HepG2 (cell line): Measurements from ENCODE around the gene TAF8. TPM values are rescaled to one million over a fixed set of nuclear protein-coding genes. Genes with fewer than 3 reads are reported as not detected.

Source experiments
- AGO2 ChIP-seq: fragments of 200-400 bp; formaldehyde crosslinking; optimal IDR thresholded peaks from 2 replicates; pipeline ENCODE3; 2017; ENCODE audit warnings: mild to moderate bottlenecking, low read depth, low read length, moderate library complexity
- BCL6 ChIP-seq: IDR thresholded peaks from 2 replicates; pipeline ENCODE4 v1.6.1; 2016; ENCODE audit warnings: missing genetic modification reagents, missing compliant biosample characterization
- FOXJ3 ChIP-seq: sonication (generic); formaldehyde crosslinking; IDR thresholded peaks from 2 replicates; pipeline ENCODE4 v1.4.0; 2020; ENCODE audit warnings: missing genetic modification reagents, mild to moderate bottlenecking, borderline replicate concordance
- GATAD1 ChIP-seq: IDR thresholded peaks from 2 replicates; pipeline ENCODE4 v1.6.1; 2016; ENCODE audit warnings: missing genetic modification reagents, missing compliant biosample characterization
- GZF1 ChIP-seq: sonication (generic); formaldehyde crosslinking; IDR thresholded peaks from 2 replicates; pipeline ENCODE4 v1.5.1; 2020; ENCODE audit warnings: mild to moderate bottlenecking, missing genetic modification reagents
- MYNN ChIP-seq: sonication (generic); formaldehyde crosslinking; IDR thresholded peaks from 2 replicates; pipeline ENCODE4 v1.4.0; 2020; ENCODE audit warnings: mild to moderate bottlenecking, low read depth, missing genetic modification reagents
- PRDM15 ChIP-seq: sonication (generic); formaldehyde crosslinking; IDR thresholded peaks from 2 replicates; pipeline ENCODE4 v1.4.0; 2020; ENCODE audit warnings: missing genetic modification reagents
- RCOR2 ChIP-seq: IDR thresholded peaks from 2 replicates; pipeline ENCODE4 v1.6.1; 2016; ENCODE audit warnings: missing biosample characterization, missing genetic modification reagents
- RFX1 ChIP-seq: fragments of 450-650 bp; IDR thresholded peaks from 2 replicates; pipeline ENCODE4 v1.6.1; 2017
- SP5 ChIP-seq: IDR thresholded peaks from 2 replicates; pipeline ENCODE4 v1.6.1; 2016; ENCODE audit warnings: low read depth, borderline replicate concordance
- TAF1 ChIP-seq: sonication (generic); formaldehyde crosslinking; IDR thresholded peaks from 2 replicates; pipeline ENCODE4 v1.4.0; 2020; ENCODE audit warnings: missing genetic modification reagents
- THAP11 ChIP-seq: IDR thresholded peaks from 2 replicates; pipeline ENCODE4 v1.6.1; 2016; ENCODE audit warnings: missing biosample characterization, missing genetic modification reagents
- THAP9 ChIP-seq: sonication (generic); formaldehyde crosslinking; IDR thresholded peaks from 2 replicates; pipeline ENCODE4; 2020; ENCODE audit warnings: missing genetic modification reagents, mild to moderate bottlenecking, borderline replicate concordance
- ZC3H4 ChIP-seq: sonication (generic); formaldehyde crosslinking; IDR thresholded peaks from 2 replicates; pipeline ENCODE4 v1.4.0; 2020; ENCODE audit warnings: missing genetic modification reagents, borderline replicate concordance
- ZNF121 ChIP-seq: sonication (generic); formaldehyde crosslinking; IDR thresholded peaks from 2 replicates; pipeline ENCODE4 v1.5.0; 2020; ENCODE audit warnings: mild to moderate bottlenecking, missing genetic modification reagents
- ZNF20 ChIP-seq: sonication (generic); formaldehyde crosslinking; IDR thresholded peaks from 2 replicates; pipeline ENCODE4 v1.4.0; 2020; ENCODE audit warnings: mild to moderate bottlenecking, moderate library complexity, missing genetic modification reagents
- ZNF3 ChIP-seq: IDR thresholded peaks from 2 replicates; pipeline ENCODE4 v1.7.0; 2017; ENCODE audit warnings: inconsistent platforms
- ZNF317 ChIP-seq: sonication (generic); formaldehyde crosslinking; IDR thresholded peaks from 2 replicates; pipeline ENCODE4 v1.5.0; 2020; ENCODE audit warnings: mild to moderate bottlenecking, missing genetic modification reagents
- ZNF350 ChIP-seq: sonication (generic); formaldehyde crosslinking; IDR thresholded peaks from 2 replicates; pipeline ENCODE4 v1.4.0; 2020; ENCODE audit warnings: mild to moderate bottlenecking, low read depth, missing genetic modification reagents, borderline replicate concordance
- ZNF468 ChIP-seq: sonication (generic); formaldehyde crosslinking; IDR thresholded peaks from 2 replicates; pipeline ENCODE4 v1.8.0; 2022; ENCODE audit warnings: mild to moderate bottlenecking, moderate library complexity, missing genetic modification reagents
- ZNF572 ChIP-seq: sonication (generic); formaldehyde crosslinking; IDR thresholded peaks from 2 replicates; pipeline ENCODE4 v1.5.1; 2020; ENCODE audit warnings: mild to moderate bottlenecking, missing genetic modification reagents
- ZNF672 ChIP-seq: sonication (generic); formaldehyde crosslinking; IDR thresholded peaks from 2 replicates; pipeline ENCODE4 v1.8.1; 2022; ENCODE audit warnings: missing genetic modification reagents
- ZNF749 ChIP-seq: sonication (generic); formaldehyde crosslinking; IDR thresholded peaks from 2 replicates; pipeline ENCODE4 v1.8.0; 2022; ENCODE audit warnings: mild to moderate bottlenecking, missing genetic modification reagents, moderate library complexity, borderline replicate concordance
- ZNF782 ChIP-seq: sonication (generic); formaldehyde crosslinking; IDR thresholded peaks from 2 replicates; pipeline ENCODE4 v1.4.0; 2020; ENCODE audit warnings: missing genetic modification reagents, mild to moderate bottlenecking, borderline replicate concordance
- ZNF879 ChIP-seq: sonication (generic); formaldehyde crosslinking; IDR thresholded peaks from 2 replicates; pipeline ENCODE4 v1.8.1; 2023; ENCODE audit warnings: missing genetic modification reagents
- polyA plus RNA-seq, 8 experiments: library from polyadenylated mRNA; depleted of rRNA in 3 of 8; stranded (reverse) in 7 of 8; unstranded in 1 of 8; fragments of >200 nt; fragmentation: Illumina TruSeq in 4 of 8; extraction: Trizol in 4 of 8; gene quantifications; 2 replicates each; pipeline versions ENCODE4 v1.2.1 to v1.2.3, GENCODE V29; 2011 to 2016; ENCODE audit warnings: low read depth in 4 of 8, missing spikeins in 1 of 8, mixed read lengths in 1 of 8; ENCODE audit not compliant: insufficient read depth in 1 of 8
- total RNA-seq, 5 experiments: library from RNA; depleted of rRNA; stranded (reverse); fragments of >200 nt; fragmentation: Illumina TruSeq; extraction: Trizol; gene quantifications; 2 replicates each; pipeline ENCODE4 v1.2.3, GENCODE V29; 2016; ENCODE audit warnings: low read depth in 1 of 5

The TAF8 gene
- total and polyA plus RNA-seq, 2 of the 13 experiments (the other 11 are each of a cell fraction or from before 2014, with no cell fraction given) = 25.2 to 25.8 TPM

- TF ChIP-seq PRDM15 (CRISPR knock-in tag) (0 out of 2 replicates have a peak, but pooled peaks have one; percentile 41), RCOR2 (CRISPR knock-in tag) (no peak), ZNF121 (CRISPR knock-in tag) (no peak), ZNF879 (CRISPR knock-in tag) (0 out of 2 replicates have a peak, but pooled peaks have one; percentile 85), AGO2 (peak; percentile 78), BCL6 (CRISPR knock-in tag) (peak; percentile 23; the same call in 1 of the 2 replicates), ZNF3 (CRISPR knock-in tag) (no peak), TAF1 (CRISPR knock-in tag) (peak; percentile 98), ZC3H4 (CRISPR knock-in tag) (no peak), ZNF350 (peak; percentile 91), GATAD1 (peak; percentile 90), ZNF749 (0 out of 2 replicates have a peak, but pooled peaks have one; percentile 32), SP5 (CRISPR knock-in tag) (peak; percentile 8; the same call in 1 of the 2 replicates), THAP9 (CRISPR knock-in tag) (peak; percentile 80; the same call in 1 of the 2 replicates), FOXJ3 (CRISPR knock-in tag) (peak; percentile 75; the same call in 1 of the 2 replicates), ZNF572 (0 out of 2 replicates have a peak, but pooled peaks have one; percentile 49), THAP11 (CRISPR knock-in tag) (peak; percentile 97), ZNF672 (CRISPR knock-in tag) (no peak), ZNF468 (CRISPR knock-in tag) (no peak), ZNF317 (CRISPR knock-in tag) (peak; percentile 72), GZF1 (CRISPR knock-in tag) (peak; percentile 86; the same call in 1 of the 2 replicates), ZNF782 (CRISPR knock-in tag) (peak; percentile 87; the same call in 1 of the 2 replicates), MYNN (CRISPR knock-in tag) (peak; percentile 61; the same call in 1 of the 2 replicates), RFX1 (no peak), ZNF20 (CRISPR knock-in tag) (no peak)
These were observed at the start of gene TAF8 (continued) for GRCh38 chr6:42050297-42051267.
